A549 (cell line): Measurements from ENCODE around the gene MMP17. TPM values are rescaled to one million over a fixed set of nuclear protein-coding genes. Genes with fewer than 3 reads are reported as not detected.

Source experiments
- ATAC-seq, 2 experiments: fragments of 200-7000 bp in 1 of 2; fragments of >200 bp in 1 of 2; cut with Nextera tagmentation in 1 of 2; cut with Tn5 transposase in 1 of 2; 3 replicates each; pipeline versions ENCODE4 v1.8.0 to v1.9.1; 2018 to 2020; ENCODE audit warnings: mild to moderate bottlenecking in 1 of 2, moderate library complexity in 1 of 2
- CTCF ChIA-PET: fragments of 300-600 bp; sonication (Branson Sonifier 250); formaldehyde crosslinking; extraction: SDS; loops from one replicate; lab custom pipeline; 2021; ENCODE audit warnings: antibody characterized with exemption, inconsistent platforms; lab: Yijun Ruan, JAX
- POLR2A ChIA-PET: fragments of 350-600 bp; formaldehyde crosslinking; extraction: SDS; loops from one replicate; lab custom pipeline; 2021; ENCODE audit warnings: antibody characterized with exemption, inconsistent platforms; lab: Yijun Ruan, JAX
- DNase-seq, 2 experiments: peaks; one replicate each; pipeline versions ENCODE4 v3.0.0 to v3.0.0-alpha.2; 2011 to 2016; ENCODE audit warnings: low read depth in 1 of 2, low spot score in 1 of 2
- FAIRE-seq: peaks from 2 replicates; lab custom pipeline; 2011; peaks lifted over from hg19 to GRCh38; lab: Jason Lieb, UNC
- H3K27ac ChIP-seq, 2 experiments: fragments of >200 bp; sonication (Bioruptor Twin); formaldehyde crosslinking; 3 replicates each; pipeline ENCODE4 v1.5.1; 2016 to 2017
- H3K4me1 ChIP-seq: fragments of >200 bp; sonication (Bioruptor Twin); formaldehyde crosslinking; 3 replicates; pipeline ENCODE4 v1.6.1; 2016
- H3K4me2 ChIP-seq: fragments of >200 bp; sonication (Bioruptor Twin); formaldehyde crosslinking; 3 replicates; pipeline ENCODE4 v1.6.1; 2016
- H3K4me3 ChIP-seq: fragments of >200 bp; sonication (Bioruptor Twin); formaldehyde crosslinking; 3 replicates; pipeline ENCODE4 v1.5.1; 2016
- H3K9me3 ChIP-seq: fragments of >200 bp; sonication (Bioruptor Twin); formaldehyde crosslinking; 3 replicates; pipeline ENCODE4 v1.6.1; 2016
- CBX2 ChIP-seq: fragments of 200-600 bp; sonication (generic); IDR thresholded peaks from 2 replicates; pipeline ENCODE4 v1.6.1; 2016; ENCODE audit warnings: low read depth, mild to moderate bottlenecking, borderline replicate concordance
- CHD4 ChIP-seq: fragments of 200-600 bp; sonication (generic); IDR thresholded peaks from 2 replicates; pipeline ENCODE4 v1.6.1; 2016; ENCODE audit warnings: antibody characterized with exemption, mild to moderate bottlenecking, borderline replicate concordance
- CTCF ChIP-seq: fragments of >200 bp; sonication (Bioruptor Twin); formaldehyde crosslinking; IDR thresholded peaks from 3 replicates; pipeline ENCODE4 v1.5.1; 2016
- ESRRA ChIP-seq: fragments of 150-350 bp; IDR thresholded peaks from 2 replicates; pipeline ENCODE4 v1.6.1; 2014; ENCODE audit warnings: mild to moderate bottlenecking, low read length, borderline replicate concordance
- HOXB13 ChIP-seq: fragments of 250-450 bp; sonication (Bioruptor Pico); IDR thresholded peaks from 2 replicates; pipeline ENCODE4 v1.5.0; 2020; ENCODE audit warnings: low read depth, mild to moderate bottlenecking, moderate library complexity
- JUN ChIP-seq, 2 experiments: fragments of >200 bp; sonication (Bioruptor Twin); formaldehyde crosslinking; IDR thresholded peaks; 2 replicates in 1 of 2; 3 replicates in 1 of 2; pipeline ENCODE4 v1.6.1; 2016 to 2017
- JUNB ChIP-seq: fragments of >200 bp; sonication (Bioruptor Twin); formaldehyde crosslinking; IDR thresholded peaks from 2 replicates; pipeline ENCODE4 v1.6.1; 2016
- KDM1A ChIP-seq: fragments of 200-600 bp; sonication (generic); IDR thresholded peaks from 2 replicates; pipeline ENCODE4 v1.6.1; 2016; ENCODE audit warnings: low read depth, mild to moderate bottlenecking
- NR3C1 ChIP-seq: fragments of >200 bp; sonication (Bioruptor Twin); formaldehyde crosslinking; IDR thresholded peaks from 3 replicates; pipeline ENCODE4 v1.6.1; 2017
- PBX3 ChIP-seq: IDR thresholded peaks from 2 replicates; pipeline ENCODE4 v1.6.1; 2012
- RAD21 ChIP-seq, 2 experiments: fragments of >200 bp in 1 of 2; sonication (Bioruptor Twin) in 1 of 2; formaldehyde crosslinking in 1 of 2; IDR thresholded peaks in 1 of 2; conservative IDR thresholded peaks in 1 of 2; 2 replicates in 1 of 2; 3 replicates in 1 of 2; pipeline ENCODE4 v1.6.1; 2012 to 2018; ENCODE audit warnings: inconsistent platforms in 1 of 2
- RARB ChIP-seq: fragments of 250-450 bp; sonication (Bioruptor Pico); IDR thresholded peaks from 2 replicates; pipeline ENCODE4 v1.8.0; 2021; ENCODE audit warnings: mild to moderate bottlenecking, moderate library complexity
- REST ChIP-seq: fragments of 200-600 bp; sonication (generic); IDR thresholded peaks from 2 replicates; pipeline ENCODE4 v1.6.1; 2016; ENCODE audit warnings: antibody characterized with exemption, mild to moderate bottlenecking, moderate library complexity
- RFX5 ChIP-seq: fragments of 450-650 bp; IDR thresholded peaks from 2 replicates; pipeline ENCODE4 v1.7.1; 2014; ENCODE audit warnings: antibody characterized with exemption, mild to moderate bottlenecking, moderate library complexity
- SREBF2 ChIP-seq: fragments of 450-650 bp; IDR thresholded peaks from 2 replicates; pipeline ENCODE4 v1.6.1; 2014; ENCODE audit warnings: mild to moderate bottlenecking, moderate library complexity
- ZC3H11A ChIP-seq: fragments of 450-650 bp; IDR thresholded peaks from 2 replicates; pipeline ENCODE4 v1.6.1; 2014; ENCODE audit warnings: antibody characterized with exemption, mild to moderate bottlenecking
- ZSCAN20 ChIP-seq: fragments of 250-450 bp; sonication (Bioruptor Pico); IDR thresholded peaks from 2 replicates; pipeline ENCODE4 v1.8.0; 2022; ENCODE audit warnings: mild to moderate bottlenecking, moderate library complexity
- WGBS: methylation state at CpG from one replicate; pipeline ENCODE4 v1.1.6; 2017; ENCODE audit errors: missing lambda C conversion rate; 5-methylcytosine and 5-hydroxymethylcytosine counted together
- polyA plus RNA-seq, 4 experiments: library from polyadenylated mRNA; depleted of rRNA in 3 of 4; stranded (reverse); fragments of >200 nt; fragmentation: RNase III in 1 of 4; extraction: RNeasy Plus Mini Kit Qiagen cat#74134 plus additional on column Dnase treatment in 1 of 4; gene quantifications; 2 replicates in 3 of 4; 3 replicates in 1 of 4; pipeline ENCODE4 v1.2.3, GENCODE V29; 2011 to 2017

The MMP17 gene
- polyA plus RNA-seq, 2 of the 4 experiments (the other 2 are of a cell fraction), result 6.2 to 7.9 TPM

GRCh38 chr12:131826097-131826928 is 1.9 kb upstream of the MMP17 start:
- CTCF ChIA-PET, result interaction anchor here (0.6 to 1.6 kb wide), 6 partner anchors 12 to 898 kb away, joined by 3 to 6 read pairs (median 3); no protein-coding TSS in a partner anchor
- Histone ChIP-seq H3K4me1 (peaks cover 10% of the 10 kb centered on the region), H3K4me2 (no peak overlapping the region), H3K27ac (no peak overlapping the region), H3K9me3 (no peaks in the 10 kb centered on the region), H3K4me3 (no peak overlapping the region)
- DNase-seq, result no peak
- POLR2A ChIA-PET, result interaction anchor here (0.7 kb wide), 1 partner anchor 904 kb away, joined by 7 read pairs; no protein-coding TSS in a partner anchor
- WGBS, result 86% methylated on average over 23 of the region's 23 CpGs
- no peak for TF ChIP-seq NR3C1
- no peak for TF ChIP-seq CHD4
- no peak for TF ChIP-seq CBX2
- TF ChIP-seq ZC3H11A, result no peak
- TF ChIP-seq REST, result no peak
- TF ChIP-seq RFX5, result no peak
- no peak for FAIRE-seq
- no peak for ATAC-seq

GRCh38 chr12:131828671-131829355 is 620 bp downstream of the MMP17 start:
- ATAC-seq (peak; percentile 25 to 66; a peak in 3 of 6 replicates), DNase-seq (peak in 1 of 2 experiments; percentile 70), FAIRE-seq (no peak)
- Histone ChIP-seq H3K4me1 (peaks cover 17% of the 10 kb centered on the region), H3K9me3 (no peaks in the 10 kb centered on the region), H3K4me3 (peak overlapping the region; percentile 91), H3K27ac (peak overlapping the region; percentile 89 to 91), H3K4me2 (peak overlapping the region; percentile 95)
- ChIA-PET CTCF (interaction anchor here (0.5 to 4.6 kb wide), 12 partner anchors 11 to 912 kb away, joined by 3 to 61 read pairs (median 4); no protein-coding TSS in a partner anchor), POLR2A (no interaction called here)
- WGBS, result 6% methylated on average over 7 of the region's 64 CpGs
- no peak for TF ChIP-seq JUNB
- no peak for TF ChIP-seq RARB (CRISPR knock-in tag)
- TF ChIP-seq SREBF2, result no peak
- no peak; the same call in 2 of the 3 replicates for TF ChIP-seq CTCF
- peak in 1 of 2 experiments; percentile 11; a peak in 1 of 5 replicates for TF ChIP-seq JUN (IDR thresholded peaks at IDR 0.05)
- TF ChIP-seq KDM1A, result peak; percentile 90; the same call in 1 of the 2 replicates
- no peak for TF ChIP-seq ZSCAN20 (CRISPR knock-in tag)
- 0 out of 2 replicates have a peak, but pooled peaks have one; percentile 11 for TF ChIP-seq CHD4
- TF ChIP-seq CBX2, result no peak
- TF ChIP-seq HOXB13 (CRISPR knock-in tag), result no peak
- no peak for TF ChIP-seq ESRRA
- TF ChIP-seq RAD21 (conservative IDR thresholded peaks at IDR 0.05 in 1 of 2, IDR thresholded peaks at IDR 0.05 in 1 of 2), result no peak
- no peak for TF ChIP-seq PBX3
